Skeletal muscle cell (primary cell): ENCODE measurements around the gene XPNPEP1.
"Not testable (repeated sequence)": the region's sequence is repeated elsewhere in the genome, so short reads cannot be mapped to it uniquely, and the experiment has no call there.

Experiments
- DNase-seq: peaks from one replicate; pipeline ENCODE4 v3.0.0-alpha.2; 2010; ENCODE audit warnings: low read depth
- H3K4me3 ChIP-seq: 2 replicates; pipeline ENCODE4 v1.5.1; 2011; ENCODE audit warnings: low read depth, mild to moderate bottlenecking, control low read depth, low read length, moderate library complexity

The XPNPEP1 gene

GRCh38 chr10:109926825-109927224, 3.5 kb upstream of the XPNPEP1 start:
- DNase-seq = no peak
- H3K4me3 ChIP-seq = no peak overlapping the region

- no peak for DNase-seq
- no peak overlapping the region for H3K4me3 ChIP-seq
Measured at GRCh38 chr10:109926061-109926745, 2.9 kb upstream of the XPNPEP1 start.

GRCh38 chr10:109924967-109925620, 1.8 kb upstream of the XPNPEP1 start:
- DNase-seq = no peak
- no peak overlapping the region for H3K4me3 ChIP-seq

- DNase-seq = no peak
- no peak overlapping the region for H3K4me3 ChIP-seq
Measured at GRCh38 chr10:109924087-109924486, 776 bp upstream of the XPNPEP1 start.

GRCh38 chr10:109922358-109922975, 844 bp downstream of the XPNPEP1 start:
- H3K4me3 ChIP-seq = peak overlapping the region; percentile 77
- no peak for DNase-seq

GRCh38 chr10:109920016-109920415, 3.3 kb downstream of the XPNPEP1 start:
- H3K4me3 ChIP-seq = no peak overlapping the region
- no peak for DNase-seq

- no peak for DNase-seq
- no peak overlapping the region for H3K4me3 ChIP-seq
Measured at GRCh38 chr10:109919220-109919619, 4.1 kb downstream of the XPNPEP1 start.

- DNase-seq, H3K4me3 ChIP-seq: not testable (repeated sequence)
Measured at GRCh38 chr10:109918707-109919106, 4.6 kb downstream of the XPNPEP1 start.

- DNase-seq = no peak
- H3K4me3 ChIP-seq = no peak overlapping the region
Measured at GRCh38 chr10:109915566-109915965, 7.7 kb downstream of the XPNPEP1 start.

- no peak overlapping the region for H3K4me3 ChIP-seq
- DNase-seq = no peak
Measured at GRCh38 chr10:109914966-109915365, 8.3 kb downstream of the XPNPEP1 start.

- DNase-seq = no peak
Measured at GRCh38 chr10:109913306-109913892, 9.9 kb downstream of the XPNPEP1 start.

GRCh38 chr10:109912335-109913281, 10.7 kb downstream of the XPNPEP1 start:
- no peak for DNase-seq

More at GRCh38 chr10:109913306-109913892, 9.9 kb downstream of the XPNPEP1 start:
- H3K4me3 ChIP-seq = no peak overlapping the region

GRCh38 chr10:109911903-109912302, 11.4 kb downstream of the XPNPEP1 start:
- no peak overlapping the region for H3K4me3 ChIP-seq

More at GRCh38 chr10:109912335-109913281, 10.7 kb downstream of the XPNPEP1 start:
- no peak overlapping the region for H3K4me3 ChIP-seq

GRCh38 chr10:109906316-109906715, 17.0 kb downstream of the XPNPEP1 start:
- no peak overlapping the region for H3K4me3 ChIP-seq
- no peak for DNase-seq

More at GRCh38 chr10:109911903-109912302, 11.4 kb downstream of the XPNPEP1 start:
- no peak for DNase-seq

GRCh38 chr10:109904397-109904796, 18.9 kb downstream of the XPNPEP1 start:
- H3K4me3 ChIP-seq = no peak overlapping the region
- no peak for DNase-seq

GRCh38 chr10:109902992-109903947, 20.0 kb downstream of the XPNPEP1 start:
- no peak for DNase-seq
- no peak overlapping the region for H3K4me3 ChIP-seq

- no peak overlapping the region for H3K4me3 ChIP-seq
- DNase-seq = peak; percentile 64
Measured at GRCh38 chr10:109899356-109900331, 23.7 kb downstream of the XPNPEP1 start.
